ENCODE measurements around the gene AFF3.

The AFF3 gene

DNA sequence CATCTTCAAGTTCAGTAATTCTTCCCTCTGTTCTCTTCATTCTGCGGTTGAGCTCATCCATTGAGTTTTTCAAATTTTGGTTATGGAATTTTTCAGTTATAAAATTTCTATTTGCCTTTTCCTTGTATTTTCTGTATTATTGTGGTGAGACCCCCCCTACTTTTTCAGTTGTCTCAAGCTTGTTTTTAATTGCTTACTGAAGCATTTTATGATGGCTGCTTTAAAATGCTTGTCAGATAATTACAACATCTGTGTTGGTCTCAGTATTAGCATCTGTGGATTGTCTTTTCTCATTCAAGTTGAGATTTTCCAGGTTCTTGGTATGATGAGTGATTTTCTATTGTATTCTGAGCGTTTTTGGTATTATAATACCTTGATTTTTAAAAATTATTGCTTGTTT is 531.4 kb downstream of the AFF3 start:
- no peak overlapping the region for H3K4me3 ChIP-seq (ENCODE audit: low read depth, low read length)
- DNase-seq (ENCODE audit: low read depth, low spot score) = no peak
- TF ChIP-seq, protein P1, sequence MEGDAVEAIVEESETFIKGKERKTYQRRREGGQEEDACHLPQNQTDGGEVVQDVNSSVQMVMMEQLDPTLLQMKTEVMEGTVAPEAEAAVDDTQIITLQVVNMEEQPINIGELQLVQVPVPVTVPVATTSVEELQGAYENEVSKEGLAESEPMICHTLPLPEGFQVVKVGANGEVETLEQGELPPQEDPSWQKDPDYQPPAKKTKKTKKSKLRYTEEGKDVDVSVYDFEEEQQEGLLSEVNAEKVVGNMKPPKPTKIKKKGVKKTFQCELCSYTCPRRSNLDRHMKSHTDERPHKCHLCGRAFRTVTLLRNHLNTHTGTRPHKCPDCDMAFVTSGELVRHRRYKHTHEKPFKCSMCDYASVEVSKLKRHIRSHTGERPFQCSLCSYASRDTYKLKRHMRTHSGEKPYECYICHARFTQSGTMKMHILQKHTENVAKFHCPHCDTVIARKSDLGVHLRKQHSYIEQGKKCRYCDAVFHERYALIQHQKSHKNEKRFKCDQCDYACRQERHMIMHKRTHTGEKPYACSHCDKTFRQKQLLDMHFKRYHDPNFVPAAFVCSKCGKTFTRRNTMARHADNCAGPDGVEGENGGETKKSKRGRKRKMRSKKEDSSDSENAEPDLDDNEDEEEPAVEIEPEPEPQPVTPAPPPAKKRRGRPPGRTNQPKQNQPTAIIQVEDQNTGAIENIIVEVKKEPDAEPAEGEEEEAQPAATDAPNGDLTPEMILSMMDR (IDR thresholded peaks at IDR 0.05; ENCODE audit: low read depth, low read length) = no peak
- in situ Hi-C loops (cut with HindIII; ENCODE audit: low sequenced_read_pairs) = no loop called here

DNA sequence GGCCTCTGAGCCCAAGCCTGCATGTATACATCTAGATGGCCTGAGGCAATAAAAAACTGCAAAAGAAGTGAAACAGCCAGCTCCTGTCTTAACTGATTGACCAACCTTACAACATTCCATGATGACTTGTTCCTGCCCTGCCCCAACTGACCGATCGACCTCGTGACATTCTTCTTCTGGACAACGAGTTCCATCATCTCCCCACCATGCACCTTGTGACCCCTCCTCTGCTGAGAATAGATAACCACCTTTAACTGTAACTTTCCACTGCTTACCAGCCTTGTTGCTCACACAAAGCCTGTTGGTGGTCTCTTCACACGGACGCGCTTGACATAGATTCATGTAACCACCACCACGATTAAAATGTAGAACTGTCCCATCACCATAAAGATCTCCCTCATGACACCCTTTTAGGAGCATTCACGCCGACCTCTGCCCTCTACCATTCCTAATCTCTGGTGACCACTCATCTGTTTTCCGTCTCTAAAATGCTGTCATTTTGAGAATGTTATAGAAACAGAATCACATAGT is 532.5 kb downstream of the AFF3 start:
- no peak overlapping the region for H3K4me3 ChIP-seq (ENCODE audit: low read depth, low read length)
- TF ChIP-seq, protein P1 (IDR thresholded peaks at IDR 0.05; ENCODE audit: low read depth, low read length) = no peak
- no peak for DNase-seq (ENCODE audit: low read depth, low spot score)
- in situ Hi-C loops (cut with HindIII; ENCODE audit: low sequenced_read_pairs) = no loop called here

DNA sequence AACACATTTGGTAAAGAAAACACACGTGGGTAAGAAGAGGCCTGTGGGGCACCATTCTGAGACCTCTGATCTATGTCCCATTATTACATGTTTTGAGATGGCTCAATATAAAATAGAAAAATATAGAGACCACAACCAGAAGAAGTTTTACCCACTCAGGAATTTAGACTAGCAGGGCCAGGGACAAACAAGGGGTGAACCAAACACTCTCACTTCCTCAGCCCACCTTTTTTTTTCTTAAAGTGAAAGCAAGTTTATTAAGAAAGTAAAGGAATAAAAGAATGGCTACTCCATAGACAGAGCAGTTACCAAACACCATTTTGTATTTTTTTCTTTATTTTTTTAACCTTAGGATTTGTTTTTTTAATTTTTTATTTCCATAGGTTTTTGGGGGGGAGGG is 533.5 kb downstream of the AFF3 start:
- TF ChIP-seq, protein P1 (IDR thresholded peaks at IDR 0.05; ENCODE audit: low read depth, low read length) = no peak
- no peak overlapping the region for H3K4me3 ChIP-seq (ENCODE audit: low read depth, low read length)
- DNase-seq (ENCODE audit: low read depth, low spot score) = no peak
- in situ Hi-C loops (cut with HindIII; ENCODE audit: low sequenced_read_pairs) = no loop called here

DNA sequence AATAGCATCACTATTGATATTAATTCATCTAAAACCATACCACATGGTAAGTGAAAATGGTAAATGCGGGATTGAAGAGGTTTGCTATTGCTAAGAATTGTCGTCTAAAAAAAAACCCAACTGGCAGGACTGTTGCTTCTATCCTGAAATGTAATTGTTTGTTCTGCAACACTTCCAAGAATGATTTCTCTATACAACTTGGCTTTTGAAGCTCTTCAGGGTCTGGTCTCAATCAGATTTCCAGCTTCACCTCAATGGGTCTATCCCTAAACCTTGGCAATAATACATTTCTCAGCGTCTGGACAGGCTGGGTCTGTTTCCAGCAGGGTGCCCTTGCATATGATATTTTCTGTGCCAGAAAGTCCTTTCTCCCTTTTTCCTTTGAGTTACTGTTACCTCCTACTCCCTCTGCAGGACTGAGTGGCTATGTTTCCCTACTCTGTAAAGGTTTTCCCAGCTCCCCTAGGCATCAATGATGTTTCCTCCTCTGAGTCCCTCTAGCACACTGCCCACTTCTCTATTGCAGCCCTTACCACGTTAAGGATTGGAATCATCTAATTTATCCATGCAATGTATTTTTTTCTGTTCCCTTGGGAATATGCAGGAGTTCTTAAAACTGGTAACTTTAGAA is 534.4 kb downstream of the AFF3 start:
- DNase-seq (ENCODE audit: low read depth, low spot score) = peak; percentile 35
- no peak overlapping the region for H3K4me3 ChIP-seq (ENCODE audit: low read depth, low read length)
- TF ChIP-seq, protein P1 (IDR thresholded peaks at IDR 0.05; ENCODE audit: low read depth, low read length) = peak; percentile 33
- in situ Hi-C loops (cut with HindIII; ENCODE audit: low sequenced_read_pairs) = no loop called here

DNA sequence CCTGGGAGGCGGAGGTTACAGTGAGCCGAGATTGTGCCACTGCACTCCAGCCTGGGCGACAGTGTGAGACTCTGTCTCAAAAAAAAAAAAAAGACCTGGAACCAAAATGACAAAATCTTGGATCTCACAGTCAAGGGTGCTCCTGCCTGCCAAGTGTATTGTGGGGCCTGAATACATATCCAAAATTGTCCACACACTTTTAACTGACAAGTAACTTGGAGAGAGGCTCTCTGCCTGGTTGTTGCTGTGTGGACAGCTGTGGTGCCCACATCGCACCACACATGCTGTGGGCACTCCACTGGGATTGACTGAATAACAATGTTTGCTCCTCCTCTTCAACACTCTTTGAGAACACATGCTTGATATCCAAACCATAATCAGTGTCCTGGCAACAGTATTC is 534.9 kb downstream of the AFF3 start:
- no peak overlapping the region for H3K4me3 ChIP-seq (ENCODE audit: low read depth, low read length)
- in situ Hi-C loops (cut with HindIII; ENCODE audit: low sequenced_read_pairs) = no loop called here
- no peak for DNase-seq (ENCODE audit: low read depth, low spot score)
- TF ChIP-seq, protein P1 (IDR thresholded peaks at IDR 0.05; ENCODE audit: low read depth, low read length) = no peak

DNA sequence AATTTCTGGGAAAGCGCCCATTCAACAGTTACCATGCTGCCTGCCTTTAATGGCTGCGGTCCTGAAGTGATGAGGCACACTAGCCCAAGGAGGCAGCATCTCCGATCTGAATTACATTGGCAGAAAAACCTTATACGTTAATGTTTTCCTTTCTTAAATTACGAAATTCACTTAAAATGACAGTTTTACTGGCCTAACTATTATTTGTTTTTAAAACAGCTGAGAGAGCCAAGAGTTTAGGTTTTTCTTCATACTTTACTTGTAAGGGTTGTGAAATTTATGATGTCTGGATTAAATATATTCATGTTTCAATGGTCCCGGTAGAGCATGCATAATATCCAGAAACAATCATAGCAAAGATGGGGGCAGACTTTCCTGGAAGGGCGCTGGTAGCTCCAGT is 537.4 kb downstream of the AFF3 start:
- in situ Hi-C loops (cut with HindIII; ENCODE audit: low sequenced_read_pairs) = no loop called here
- DNase-seq (ENCODE audit: low read depth, low spot score) = no peak
- H3K4me3 ChIP-seq (ENCODE audit: low read depth, low read length) = no peak overlapping the region
- TF ChIP-seq, protein P1 (IDR thresholded peaks at IDR 0.05; ENCODE audit: low read depth, low read length) = no peak
